Urothelium cell line (cell line): ENCODE results near the gene SNTG2.
"Not testable (repeated sequence)": the region's sequence is repeated elsewhere in the genome, so short reads cannot be mapped to it uniquely, and the experiment has no call there.

Experiments used
- DNase-seq: peaks from one replicate; pipeline ENCODE4 v3.0.0; 2011; ENCODE audit warnings: low spot score, mixed read lengths
- FAIRE-seq: peaks from 2 replicates; lab custom pipeline; 2011; peaks lifted over from hg19 to GRCh38; lab: Jason Lieb, UNC

The SNTG2 gene

GRCh38 chr2:1082456-1083205, 132.0 kb downstream of the SNTG2 start:
- DNase-seq (no peak), FAIRE-seq (no peak)

GRCh38 chr2:1088192-1088860, 137.7 kb downstream of the SNTG2 start:
- DNase-seq = no peak
- no peak for FAIRE-seq

- FAIRE-seq = no peak
- DNase-seq = no peak
Observed at GRCh38 chr2:1088940-1089339, 138.3 kb downstream of the SNTG2 start.

- DNase-seq = no peak
- no peak for FAIRE-seq
Observed at GRCh38 chr2:1091895-1092585, 141.4 kb downstream of the SNTG2 start.

- not testable (repeated sequence) for FAIRE-seq, DNase-seq
Observed at GRCh38 chr2:1093668-1094067, 143.0 kb downstream of the SNTG2 start.

DNA sequence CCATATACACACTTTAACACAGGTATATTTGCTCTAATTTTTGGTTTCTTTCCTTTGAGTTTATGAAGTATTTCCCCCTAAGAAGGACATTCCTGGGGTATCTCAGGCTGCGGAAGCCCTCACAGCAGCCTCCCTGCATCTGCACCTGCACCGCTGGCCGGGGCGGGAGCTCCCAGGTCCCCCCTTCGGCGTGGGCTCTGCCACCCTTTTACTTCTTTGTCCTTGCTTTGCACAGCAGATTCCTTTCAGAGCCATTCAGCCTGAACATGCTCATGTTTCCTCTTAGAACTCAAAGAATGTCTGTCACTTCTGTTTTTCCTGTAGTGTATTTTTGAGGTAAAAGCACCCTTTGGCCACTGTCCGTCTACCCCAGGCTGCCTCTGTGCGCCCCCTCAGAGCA, 146.5 kb downstream of the SNTG2 start:
- FAIRE-seq = no peak
- no peak for DNase-seq

DNA sequence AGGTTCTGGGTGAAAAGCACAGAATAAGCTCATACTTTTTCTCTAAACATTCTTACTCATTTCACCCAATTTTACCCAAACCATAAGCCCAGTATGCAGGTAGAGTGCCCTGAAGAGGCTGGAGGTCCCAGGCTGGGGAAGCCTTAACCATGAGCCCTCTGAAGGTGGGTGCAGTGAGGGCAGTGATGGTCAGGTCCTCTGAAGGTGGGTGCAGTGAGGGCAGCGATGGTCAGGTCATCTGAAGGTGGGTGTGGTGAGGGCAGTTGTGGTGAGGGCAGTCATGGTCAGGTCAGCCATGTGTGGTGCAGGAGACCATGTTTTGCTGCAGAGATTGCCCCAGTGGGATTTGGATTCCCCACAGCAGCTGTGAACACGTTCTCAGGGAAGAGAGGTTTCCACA, 148.8 kb downstream of the SNTG2 start:
- DNase-seq (no peak), FAIRE-seq (no peak)

DNA sequence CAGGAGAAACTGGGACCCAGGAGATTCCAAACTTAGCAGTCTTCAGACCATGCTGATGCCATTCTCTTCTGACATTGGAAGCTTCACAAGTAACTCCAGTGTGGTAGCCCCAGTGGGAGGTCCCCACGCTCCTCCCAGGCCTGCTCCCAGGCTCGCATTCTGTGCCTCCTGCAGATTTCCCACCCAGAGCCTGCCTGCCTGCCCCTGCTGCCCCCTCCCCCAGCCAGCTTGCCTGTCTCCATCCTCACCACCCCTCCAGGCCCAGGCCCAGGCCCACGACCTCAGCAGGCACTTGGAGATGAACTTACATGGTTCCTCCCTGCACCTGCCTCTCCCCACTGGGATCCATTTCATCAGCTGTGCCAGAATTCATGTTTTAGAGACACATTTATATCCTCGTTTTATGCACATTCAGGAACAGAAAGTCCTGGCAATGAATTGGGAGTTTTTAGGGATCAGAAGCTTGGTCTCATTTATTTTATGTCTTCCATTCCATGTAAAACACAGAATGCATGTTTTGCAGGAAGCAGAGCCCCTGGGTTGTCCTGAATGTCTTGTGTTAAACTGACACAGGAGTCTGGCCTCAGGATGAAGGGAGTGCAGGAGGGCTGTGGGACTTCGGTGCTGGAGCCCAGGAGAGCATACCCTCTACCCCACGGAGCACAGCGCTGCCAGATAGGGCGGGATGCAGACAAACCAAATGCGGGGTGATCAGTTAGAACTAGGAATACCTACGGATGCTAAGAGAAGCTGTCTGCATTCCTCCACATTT, 150.5 kb downstream of the SNTG2 start:
- DNase-seq (no peak), FAIRE-seq (no peak)

GRCh38 chr2:1101982-1102590, 151.4 kb downstream of the SNTG2 start:
- DNase-seq (no peak), FAIRE-seq (no peak)

- DNase-seq (no peak), FAIRE-seq (no peak)
Observed at GRCh38 chr2:1104364-1104763, 153.7 kb downstream of the SNTG2 start.

DNA sequence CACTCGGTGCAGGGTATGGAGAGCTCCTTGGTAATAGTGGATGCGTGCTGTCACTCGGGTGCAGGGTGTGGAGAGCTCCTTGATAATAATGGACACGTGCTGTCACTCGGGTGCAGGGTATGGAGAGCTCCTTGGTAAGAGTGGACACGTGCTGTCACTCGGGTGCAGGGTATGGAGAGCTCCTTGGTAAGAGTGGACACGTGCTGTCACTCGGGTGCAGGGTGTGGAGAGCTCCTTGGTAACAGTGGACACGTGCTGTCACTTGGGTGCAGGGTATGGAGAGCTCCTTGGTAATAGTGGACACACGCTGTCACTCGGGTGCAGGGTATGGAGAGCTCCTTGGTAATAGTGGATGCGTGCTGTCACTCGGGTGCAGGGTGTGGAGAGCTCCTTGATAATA, 155.7 kb downstream of the SNTG2 start:
- FAIRE-seq = not testable (repeated sequence)

GRCh38 chr2:1115843-1116539, 165.3 kb downstream of the SNTG2 start:
- FAIRE-seq (no peak), DNase-seq (no peak)

More for the DNA sequence above, 155.7 kb downstream of the SNTG2 start:
- not testable (repeated sequence) for DNase-seq

DNA sequence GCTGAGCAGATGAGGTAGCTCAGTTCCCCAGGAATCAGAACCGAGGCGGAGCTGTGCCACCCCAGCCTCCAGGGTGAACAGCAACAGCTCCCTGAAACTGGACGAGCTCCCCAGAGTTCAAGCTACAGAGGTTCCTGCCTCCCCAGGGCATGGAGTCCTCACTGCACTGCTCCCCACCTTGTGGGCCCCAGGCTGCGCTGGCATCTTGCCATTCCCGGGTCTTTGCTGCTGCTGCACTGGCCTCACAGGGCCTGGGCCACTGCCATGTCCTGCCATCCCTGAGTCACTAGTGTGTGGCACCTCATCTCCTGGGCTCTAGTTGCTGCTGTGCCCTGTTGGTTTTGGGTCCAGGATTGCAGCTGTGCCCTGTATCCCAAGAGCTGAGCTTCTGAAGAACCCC, 166.9 kb downstream of the SNTG2 start:
- DNase-seq (no peak), FAIRE-seq (no peak)

- FAIRE-seq (no peak), DNase-seq (no peak)
Observed at GRCh38 chr2:1125217-1125616, 174.6 kb downstream of the SNTG2 start.

- FAIRE-seq = no peak
- no peak for DNase-seq
Observed at GRCh38 chr2:1125633-1126370, 175.2 kb downstream of the SNTG2 start.

DNA sequence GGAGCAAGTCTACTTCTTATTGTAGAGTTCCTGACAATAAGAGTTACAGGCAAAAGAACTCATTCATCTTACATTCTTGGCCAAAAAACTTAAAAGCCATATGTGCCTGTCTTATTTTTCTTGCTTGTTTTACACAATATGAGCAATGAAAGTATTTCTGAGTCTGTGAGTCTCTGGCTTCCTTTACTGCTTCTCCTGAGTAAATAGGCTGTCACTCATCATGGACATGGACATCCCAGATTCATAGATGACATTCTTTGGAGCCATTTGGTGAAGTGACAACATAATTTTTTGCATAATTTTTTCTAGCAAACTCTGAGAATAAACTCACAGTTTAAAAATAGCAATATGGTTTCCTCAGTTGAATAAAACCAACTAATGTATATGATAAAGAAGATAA, 179.3 kb downstream of the SNTG2 start:
- FAIRE-seq (no peak), DNase-seq (no peak)

- DNase-seq = no peak
- FAIRE-seq = no peak
Observed at GRCh38 chr2:1130922-1131321, 180.3 kb downstream of the SNTG2 start.

- FAIRE-seq (no peak), DNase-seq (no peak)
Observed at GRCh38 chr2:1132328-1132969, 181.8 kb downstream of the SNTG2 start.

DNA sequence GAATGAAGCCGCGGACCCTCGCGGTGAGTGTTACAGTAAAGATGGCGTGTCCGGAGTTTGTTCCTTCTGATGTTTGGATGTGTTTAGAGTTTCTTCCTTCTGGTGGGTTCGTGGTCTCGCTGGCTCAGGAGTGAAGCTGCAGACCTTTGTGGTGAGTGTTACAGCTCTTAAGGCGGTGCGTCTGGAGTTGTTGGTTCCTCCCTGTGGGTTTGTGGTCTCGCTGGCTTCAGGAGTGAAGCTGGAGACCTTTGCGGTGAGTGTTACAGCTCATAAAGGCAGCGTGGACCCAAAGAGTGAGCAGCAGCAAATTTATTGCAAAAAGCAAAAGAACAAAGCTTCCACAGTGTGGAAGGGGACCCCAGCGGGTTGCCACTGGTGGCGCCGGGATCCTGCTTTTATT, 183.2 kb downstream of the SNTG2 start:
- not testable (repeated sequence) for DNase-seq, FAIRE-seq
